Stimulated activated naive CD8-positive, alpha-beta T cell treated with anti-CD3 and anti-CD28 coated beads, Interleukin-15, amount 100 ng/mL, for 72 hours (primary cell): Measurements from ENCODE around the gene PDLIM1.

ENCODE experiments used
- ATAC-seq: fragments of 150-1000 bp; cut with Tn5 transposase; 2 replicates; pipeline ENCODE4 v1.10.0; 2021; ENCODE audit warnings: mild to moderate bottlenecking, moderate library complexity
- DNase-seq, 2 donors: peaks; one replicate each; pipeline ENCODE4 v3.0.0; 2021 to 2022
- H3K27ac Mint-ChIP-seq, 2 donors: one replicate each; pipeline ENCODE4 v1.8.0; 2022; ENCODE audit warnings: mild to moderate bottlenecking in 2 of 2, mixed read lengths in 2 of 2, moderate library complexity in 2 of 2
- H3K27me3 Mint-ChIP-seq: one replicate; pipeline ENCODE4 v1.8.0; 2022; ENCODE audit warnings: mixed read lengths
- H3K4me1 Mint-ChIP-seq: one replicate; pipeline ENCODE4 v1.8.0; 2022; ENCODE audit warnings: mild to moderate bottlenecking, mixed read lengths
- H3K4me3 Mint-ChIP-seq, 2 donors: one replicate each; pipeline ENCODE4 v1.8.0; 2022; ENCODE audit warnings: mild to moderate bottlenecking in 2 of 2, mixed read lengths in 2 of 2, moderate library complexity in 1 of 2
- H3K9me3 Mint-ChIP-seq, 2 donors: one replicate each; pipeline ENCODE4 v1.8.0; 2022; ENCODE audit warnings: mixed read lengths in 2 of 2

The PDLIM1 gene

DNA sequence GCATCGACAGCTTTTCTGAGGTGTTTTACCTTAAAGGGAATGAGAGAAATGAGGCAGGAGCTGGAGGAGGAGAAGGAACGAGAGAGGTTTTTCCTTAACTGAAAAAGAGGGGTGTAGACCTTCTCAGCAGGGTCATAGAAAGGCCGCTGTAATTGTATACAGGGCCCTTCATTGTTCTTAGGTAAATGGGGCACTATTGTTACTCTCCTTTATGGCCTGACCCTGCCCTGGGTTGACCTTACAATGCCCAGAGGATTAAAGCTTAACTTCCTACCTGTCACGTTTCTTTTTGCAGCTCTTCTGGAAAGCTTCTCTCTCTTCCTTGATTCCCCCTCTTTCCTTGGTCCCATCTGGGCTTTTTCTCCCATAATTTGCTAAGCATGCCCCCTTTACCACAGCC, 13.7 kb upstream of the PDLIM1 start:
- peaks cover 6% of the 10 kb centered on the region for H3K27me3 Mint-ChIP-seq
- ATAC-seq (no peak), DNase-seq (no peak)
- H3K4me1 Mint-ChIP-seq: peaks cover 9% of the 10 kb centered on the region
- H3K27ac Mint-ChIP-seq: no peak overlapping the region
- no peak overlapping the region for H3K4me3 Mint-ChIP-seq
- H3K9me3 Mint-ChIP-seq: no peaks in the 10 kb centered on the region

DNA sequence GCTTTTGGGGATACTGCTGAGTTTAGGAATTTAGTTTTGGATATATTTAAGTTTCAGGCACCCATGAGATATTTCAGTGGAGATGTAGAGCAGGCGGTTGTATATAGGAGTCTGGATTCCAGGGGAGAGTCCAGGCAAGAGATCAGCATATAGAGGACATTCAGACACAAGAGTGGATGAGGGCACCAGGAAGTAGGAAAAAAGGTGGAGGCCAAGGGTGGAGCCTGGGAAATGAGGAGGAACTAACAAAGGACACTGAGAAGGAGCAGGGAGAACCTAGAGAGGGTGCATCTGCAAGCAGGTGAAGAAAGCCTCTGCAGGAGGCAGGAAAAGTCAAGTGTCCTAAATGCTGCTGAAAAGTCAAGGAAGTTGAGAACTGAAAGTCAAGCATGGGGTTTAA, 13.1 kb upstream of the PDLIM1 start:
- Mint-ChIP-seq H3K9me3 (no peaks in the 10 kb centered on the region), H3K4me3 (no peak overlapping the region), H3K27me3 (peaks cover 6% of the 10 kb centered on the region), H3K4me1 (peaks cover 7% of the 10 kb centered on the region), H3K27ac (no peak overlapping the region)
- ATAC-seq: no peak
- no peak for DNase-seq

DNA sequence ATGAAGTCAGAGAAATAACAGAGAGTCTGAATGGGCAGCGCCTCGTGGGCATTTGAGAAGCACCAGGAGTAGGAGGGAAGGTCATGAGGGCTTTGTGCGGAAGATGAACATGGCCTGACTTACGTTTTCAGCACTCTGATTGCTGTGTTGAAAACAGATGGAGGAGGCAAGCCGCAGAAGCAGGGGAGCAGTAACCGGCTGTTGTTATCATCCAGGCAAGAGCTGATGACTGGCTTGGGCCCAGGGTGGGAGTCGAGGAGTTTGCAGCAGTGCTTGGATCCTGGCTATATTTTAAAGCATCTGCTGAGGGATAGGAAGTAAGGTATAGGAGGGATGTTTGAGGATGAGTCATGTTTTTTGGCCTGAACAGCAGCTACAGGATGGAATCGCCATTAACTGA, 12.7 kb upstream of the PDLIM1 start:
- H3K4me3 Mint-ChIP-seq: no peak overlapping the region
- peaks cover 6% of the 10 kb centered on the region for H3K27me3 Mint-ChIP-seq
- peaks cover 2% of the 10 kb centered on the region for H3K4me1 Mint-ChIP-seq
- no peak overlapping the region for H3K27ac Mint-ChIP-seq
- no peaks in the 10 kb centered on the region for H3K9me3 Mint-ChIP-seq
- no peak for ATAC-seq
- no peak for DNase-seq

DNA sequence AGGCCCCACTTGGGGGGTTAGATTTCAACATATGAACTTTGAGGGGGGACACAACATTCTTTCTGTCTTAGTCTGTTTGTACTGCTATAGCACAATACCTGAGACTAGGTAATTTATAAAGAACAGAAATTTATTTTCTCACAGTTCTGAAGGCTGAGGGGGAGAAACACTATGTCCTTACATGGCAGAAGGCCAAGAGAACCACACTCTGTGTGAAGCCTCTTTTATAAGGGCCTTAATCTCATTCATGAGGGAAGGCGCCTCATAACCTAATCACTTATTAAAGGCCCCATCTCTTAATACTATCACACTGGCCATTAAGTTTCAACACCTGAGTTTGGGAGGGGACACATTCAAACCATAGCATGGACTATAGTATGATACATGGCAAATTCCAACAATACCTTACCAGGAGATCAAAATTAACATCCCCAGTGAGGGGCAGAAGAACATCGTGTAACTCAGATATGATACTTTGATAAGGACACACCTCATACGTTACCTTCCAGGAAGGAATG, 9.3 kb upstream of the PDLIM1 start:
- Mint-ChIP-seq H3K4me3 (no peak overlapping the region), H3K27ac (no peak overlapping the region), H3K4me1 (peaks cover 8% of the 10 kb centered on the region), H3K9me3 (no peaks in the 10 kb centered on the region), H3K27me3 (peaks cover 11% of the 10 kb centered on the region)
- DNase-seq (no peak), ATAC-seq (no peak)

DNA sequence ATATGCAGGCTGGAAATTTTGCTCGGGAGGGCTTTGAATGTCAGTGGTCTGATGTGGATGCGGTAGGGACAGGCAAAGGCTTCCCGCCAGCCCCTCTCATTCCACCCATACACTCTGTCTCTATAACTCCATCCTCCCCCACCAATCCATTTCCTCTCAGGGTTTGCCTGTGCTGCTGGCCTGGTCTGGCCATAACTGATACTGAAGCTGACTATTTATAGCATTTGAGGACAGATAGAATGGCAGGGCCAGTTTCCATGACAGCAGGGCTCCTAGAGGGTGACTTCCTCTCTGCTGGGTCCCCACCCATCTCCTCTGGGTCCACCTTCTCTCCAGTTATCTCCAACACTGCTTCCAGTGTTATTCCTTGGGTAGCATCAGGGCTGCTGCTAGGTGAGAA, 6.6 kb upstream of the PDLIM1 start:
- H3K4me3 Mint-ChIP-seq: no peak overlapping the region
- peaks cover 15% of the 10 kb centered on the region for H3K4me1 Mint-ChIP-seq
- H3K9me3 Mint-ChIP-seq: no peaks in the 10 kb centered on the region
- H3K27me3 Mint-ChIP-seq: peaks cover 37% of the 10 kb centered on the region
- no peak for DNase-seq
- no peak overlapping the region for H3K27ac Mint-ChIP-seq
- peak; percentile 5 for ATAC-seq

DNA sequence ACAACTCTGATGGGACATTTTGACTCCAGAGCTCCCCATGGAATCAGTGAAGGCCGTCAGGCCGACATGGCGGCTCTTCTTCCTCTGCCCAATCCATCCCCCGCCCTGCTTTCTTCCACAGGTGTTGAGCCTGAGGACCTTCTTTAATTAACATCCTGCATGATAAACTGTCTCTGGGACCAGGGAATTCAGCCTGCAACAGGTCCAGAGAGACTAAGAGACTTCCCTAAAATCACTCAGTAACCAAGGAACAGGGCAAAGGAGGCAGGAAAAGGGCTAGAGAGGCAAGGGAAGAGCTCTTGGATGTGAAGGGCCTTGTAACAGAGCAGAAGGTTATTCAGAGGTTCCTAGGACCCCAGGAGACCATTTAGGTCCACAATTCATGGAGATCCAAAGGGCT, 6.0 kb upstream of the PDLIM1 start:
- Mint-ChIP-seq H3K4me1 (peaks cover 15% of the 10 kb centered on the region), H3K9me3 (no peaks in the 10 kb centered on the region), H3K27ac (no peak overlapping the region), H3K4me3 (no peak overlapping the region), H3K27me3 (peaks cover 43% of the 10 kb centered on the region)
- ATAC-seq (no peak), DNase-seq (no peak)

DNA sequence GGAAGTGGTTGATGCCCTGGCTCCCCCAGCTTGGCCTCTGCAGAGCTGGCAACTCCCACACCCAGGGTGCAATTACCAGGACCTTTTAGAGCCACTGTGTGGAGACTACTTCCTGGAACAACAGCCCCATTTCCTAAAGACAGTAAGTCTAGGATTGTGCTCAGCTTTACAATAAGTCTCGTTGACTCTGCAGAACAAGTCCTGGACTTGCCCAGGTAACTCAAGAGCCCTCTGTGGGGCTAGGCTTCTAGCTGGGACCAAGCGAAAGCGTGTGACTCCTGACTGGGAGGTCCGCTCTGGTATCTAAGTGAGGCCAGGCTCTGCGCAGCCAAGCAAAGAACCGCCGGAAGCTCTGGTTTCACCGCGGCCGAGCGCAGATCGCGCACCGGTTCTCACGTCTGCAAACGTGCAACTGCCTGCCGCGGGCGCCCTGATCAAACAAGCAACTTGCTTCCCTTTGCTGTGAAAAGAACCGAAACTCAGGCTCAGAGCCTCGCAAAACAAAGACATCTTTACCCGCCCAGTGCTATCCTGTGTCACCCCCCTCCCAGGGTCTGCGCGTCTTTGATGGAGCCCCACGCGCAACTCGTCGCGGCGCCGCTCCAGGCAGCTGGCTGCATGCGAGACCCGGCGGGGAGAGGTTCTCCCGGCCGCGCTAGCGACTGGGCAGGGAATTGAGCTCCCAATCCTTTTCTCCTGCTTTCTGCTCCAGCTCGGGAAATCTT, 4.4 kb upstream of the PDLIM1 start:
- ATAC-seq: peak; percentile 80
- Mint-ChIP-seq H3K4me1 (peaks cover 21% of the 10 kb centered on the region), H3K4me3 (peak overlapping the region; percentile 52 to 70), H3K27me3 (peaks cover 59% of the 10 kb centered on the region), H3K27ac (no peak overlapping the region), H3K9me3 (no peaks in the 10 kb centered on the region)
- peak; percentile 44 to 57 for DNase-seq

DNA sequence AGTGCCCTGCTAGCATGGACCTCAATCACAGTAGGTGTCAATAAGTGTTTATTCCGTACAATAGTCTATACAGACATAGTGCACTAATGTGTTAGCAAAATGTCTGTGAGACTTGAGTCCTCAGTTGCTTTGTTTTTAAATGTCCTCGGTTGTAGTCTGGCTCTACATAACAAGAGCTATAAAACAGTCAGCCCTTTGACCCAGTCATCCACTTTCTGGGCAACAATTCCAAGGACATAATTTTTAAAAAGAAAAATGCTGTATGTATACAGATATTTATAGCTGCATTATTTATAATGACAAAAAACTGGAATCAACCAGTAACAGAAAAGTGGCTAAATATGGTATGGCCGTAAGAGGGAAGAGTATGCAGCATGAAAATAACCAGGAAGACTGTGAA, 2.8 kb upstream of the PDLIM1 start:
- ATAC-seq: no peak
- Mint-ChIP-seq H3K27ac (no peak overlapping the region), H3K27me3 (peaks cover 75% of the 10 kb centered on the region), H3K4me1 (peaks cover 21% of the 10 kb centered on the region), H3K9me3 (no peaks in the 10 kb centered on the region), H3K4me3 (no peak overlapping the region)
- no peak for DNase-seq

DNA sequence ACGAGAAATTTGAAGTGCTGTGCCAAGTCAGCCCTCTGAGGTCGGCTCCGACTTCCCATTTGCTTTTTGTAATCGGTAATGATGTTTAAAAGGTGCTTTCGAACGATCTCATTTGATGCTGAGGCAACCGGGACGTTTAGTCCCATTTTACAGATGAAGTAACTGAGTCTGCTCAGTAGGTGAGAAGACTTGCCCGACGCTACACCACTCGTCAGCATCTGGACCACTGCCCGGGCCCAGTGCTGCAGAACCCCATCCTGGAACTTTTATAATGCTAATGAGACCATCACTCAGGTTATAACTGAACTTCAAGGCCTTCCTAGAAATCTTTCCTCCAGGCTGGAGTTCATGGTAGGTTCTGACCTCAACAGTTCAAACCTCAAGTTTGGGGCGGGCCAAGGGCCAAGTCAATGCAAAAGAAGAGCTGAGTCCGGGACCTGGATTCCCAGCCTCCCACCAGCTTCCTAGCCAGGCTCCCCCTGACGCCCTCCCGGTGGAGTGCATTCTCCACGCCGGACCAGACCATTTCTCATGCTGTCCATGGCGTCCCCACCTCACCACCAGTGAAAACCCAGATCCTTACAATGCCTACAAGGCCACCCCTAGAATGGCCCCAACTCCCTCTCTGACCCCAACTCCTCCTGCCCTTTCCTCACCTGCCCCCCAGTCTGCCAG, 699 bp upstream of the PDLIM1 start:
- DNase-seq: no peak
- Mint-ChIP-seq H3K27ac (no peak overlapping the region), H3K27me3 (peaks cover 96% of the 10 kb centered on the region), H3K4me3 (peak overlapping the region; percentile 57 to 69), H3K4me1 (peaks cover 21% of the 10 kb centered on the region), H3K9me3 (no peaks in the 10 kb centered on the region)
- ATAC-seq: no peak

DNA sequence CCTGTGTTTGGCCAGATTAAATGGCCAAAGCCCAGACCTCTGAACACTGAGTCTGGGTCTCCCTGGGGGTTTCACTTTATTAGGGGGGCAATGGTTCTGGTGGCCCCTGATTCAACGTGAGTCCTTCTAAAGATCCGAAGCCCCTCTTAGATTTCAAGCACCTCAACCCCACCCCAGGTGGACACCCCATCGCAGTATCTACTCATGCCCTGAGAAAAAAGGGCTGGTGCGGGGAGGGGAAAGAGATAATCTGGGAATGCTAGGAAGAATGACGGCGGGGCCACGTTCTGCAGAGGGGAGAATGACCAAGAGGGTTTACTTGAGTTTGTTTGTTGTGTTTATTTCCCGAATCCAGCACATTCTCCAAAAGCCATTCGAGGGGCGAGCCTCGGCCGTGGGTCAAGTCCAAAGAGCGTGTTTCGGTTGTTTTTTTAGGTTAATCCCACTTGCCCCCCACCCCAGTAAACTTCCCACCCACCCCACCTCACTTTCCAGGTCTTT, 832 bp downstream of the PDLIM1 start:
- Mint-ChIP-seq H3K4me1 (peaks cover 13% of the 10 kb centered on the region), H3K9me3 (no peaks in the 10 kb centered on the region), H3K27ac (no peak overlapping the region), H3K27me3 (peaks cover 88% of the 10 kb centered on the region), H3K4me3 (peak overlapping the region; percentile 52 to 67)
- no peak for ATAC-seq
- no peak for DNase-seq

DNA sequence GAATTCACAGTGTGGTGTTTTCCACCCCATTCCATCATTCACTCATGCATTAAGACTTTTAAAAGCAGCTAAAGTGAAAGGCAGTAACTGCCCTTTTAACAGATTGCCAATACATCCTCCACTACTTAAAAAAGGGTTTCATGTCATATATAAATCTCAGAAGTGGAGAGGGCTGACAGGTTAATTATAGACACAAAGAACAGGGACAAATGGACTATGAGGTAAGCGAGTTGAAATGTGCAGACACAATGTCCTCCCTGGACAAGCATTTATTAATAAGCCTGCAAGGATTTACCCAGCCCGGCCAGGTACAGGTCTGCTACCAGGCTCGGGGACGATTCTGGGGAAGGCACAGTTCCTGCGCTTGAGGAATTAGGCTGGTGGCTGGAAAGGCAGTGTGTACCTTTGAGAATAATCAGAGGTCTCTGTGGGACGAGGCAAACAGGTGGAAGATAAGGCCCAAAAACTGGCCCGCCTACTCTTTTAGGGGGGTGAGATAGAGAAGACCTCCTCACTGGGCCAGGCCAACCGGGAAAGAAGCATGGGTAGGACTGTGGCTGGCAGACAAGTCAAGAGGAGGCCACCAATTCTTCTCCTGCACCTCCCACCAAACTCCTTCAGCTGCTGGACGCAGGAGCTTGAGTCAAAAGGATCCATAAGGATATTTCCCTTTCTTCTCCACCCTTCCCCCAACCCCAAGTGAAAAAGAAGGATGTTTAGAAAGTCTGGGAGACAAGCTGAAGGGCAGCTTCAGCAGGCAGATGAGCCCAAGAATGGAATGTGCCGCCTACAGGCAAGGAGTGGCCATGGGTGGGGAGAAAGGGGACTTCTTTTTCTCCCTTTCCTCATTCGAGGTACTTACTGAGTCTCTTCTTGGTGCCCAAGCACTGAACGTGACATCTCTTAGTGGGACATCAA, 1.5 kb downstream of the PDLIM1 start:
- H3K4me1 Mint-ChIP-seq: peaks cover 6% of the 10 kb centered on the region
- peak overlapping the region in 1 of 2 donors; percentile 29 for H3K4me3 Mint-ChIP-seq
- no peak overlapping the region for H3K27ac Mint-ChIP-seq

DNA sequence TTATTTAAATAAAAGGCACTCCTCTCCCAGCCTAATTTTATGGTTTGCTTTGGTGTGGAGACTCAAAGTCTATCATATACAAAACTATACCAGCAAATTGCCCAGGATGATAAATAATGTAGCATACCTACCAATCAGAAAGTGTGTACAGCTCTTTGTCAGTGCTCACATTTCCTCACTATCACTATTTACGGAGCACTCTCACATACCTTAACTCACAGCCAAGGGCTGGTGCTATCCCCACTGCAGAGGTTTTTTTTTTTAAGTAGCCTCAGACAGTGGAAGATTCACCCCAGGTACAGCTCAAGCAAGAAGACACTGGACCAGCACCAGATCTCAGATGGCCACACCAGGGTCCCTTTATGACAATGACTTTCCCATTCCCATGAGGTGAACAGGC, 2.5 kb downstream of the PDLIM1 start:
- peaks cover 77% of the 10 kb centered on the region for H3K27me3 Mint-ChIP-seq
- H3K9me3 Mint-ChIP-seq: no peaks in the 10 kb centered on the region
- no peak for DNase-seq
- H3K4me3 Mint-ChIP-seq: no peak overlapping the region
- peaks cover 6% of the 10 kb centered on the region for H3K4me1 Mint-ChIP-seq
- H3K27ac Mint-ChIP-seq: no peak overlapping the region
- no peak for ATAC-seq

More for the DNA sequence above, 1.5 kb downstream of the PDLIM1 start:
- H3K9me3 Mint-ChIP-seq: no peaks in the 10 kb centered on the region
- H3K27me3 Mint-ChIP-seq: peaks cover 85% of the 10 kb centered on the region
- no peak for ATAC-seq
- no peak for DNase-seq

DNA sequence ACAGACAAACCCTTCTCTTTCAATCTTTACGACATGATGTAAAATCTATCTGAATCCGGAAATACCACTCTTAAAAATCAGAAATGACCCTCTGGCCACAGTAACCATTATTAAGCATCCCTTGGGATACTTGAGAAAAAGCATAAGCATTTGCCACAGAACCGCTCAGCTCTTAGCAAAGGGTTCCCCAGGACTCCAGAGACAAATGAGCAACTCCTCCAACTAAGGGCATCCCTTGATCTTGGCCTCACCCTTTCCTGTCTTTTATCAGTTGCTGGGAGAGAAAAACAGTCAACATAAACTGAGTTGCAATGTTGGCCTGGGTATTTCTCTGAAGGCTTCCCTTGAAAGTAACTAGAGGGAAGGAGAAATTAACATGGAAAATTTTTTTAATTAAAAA, 3.5 kb downstream of the PDLIM1 start:
- no peak overlapping the region for H3K27ac Mint-ChIP-seq
- H3K9me3 Mint-ChIP-seq: no peaks in the 10 kb centered on the region
- peaks cover 67% of the 10 kb centered on the region for H3K27me3 Mint-ChIP-seq
- DNase-seq (no peak), ATAC-seq (no peak)
- no peak overlapping the region for H3K4me3 Mint-ChIP-seq
- H3K4me1 Mint-ChIP-seq: peaks cover 6% of the 10 kb centered on the region

DNA sequence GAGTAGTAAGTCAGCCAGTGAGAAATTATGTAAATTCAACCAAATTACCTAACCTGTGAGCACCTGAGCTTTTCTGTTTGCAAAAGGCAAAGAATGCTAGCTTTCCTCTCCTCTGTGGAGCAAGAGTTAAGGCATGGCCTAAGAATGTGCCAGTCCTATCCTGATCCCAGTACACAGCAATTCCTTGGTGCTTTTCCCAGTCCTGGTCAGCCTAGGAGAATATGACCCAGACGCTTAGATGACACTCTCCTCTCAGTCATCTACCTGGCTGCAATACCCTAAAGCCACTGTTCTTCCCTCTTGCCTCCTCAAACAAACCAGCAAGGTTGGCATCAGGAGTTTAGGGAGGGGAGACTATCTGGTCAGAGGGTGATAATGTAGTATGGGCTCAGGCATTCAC, 4.1 kb downstream of the PDLIM1 start:
- DNase-seq: no peak
- Mint-ChIP-seq H3K4me3 (no peak overlapping the region), H3K27ac (no peak overlapping the region), H3K4me1 (peaks cover 6% of the 10 kb centered on the region), H3K27me3 (peaks cover 61% of the 10 kb centered on the region), H3K9me3 (no peaks in the 10 kb centered on the region)
- ATAC-seq: no peak

DNA sequence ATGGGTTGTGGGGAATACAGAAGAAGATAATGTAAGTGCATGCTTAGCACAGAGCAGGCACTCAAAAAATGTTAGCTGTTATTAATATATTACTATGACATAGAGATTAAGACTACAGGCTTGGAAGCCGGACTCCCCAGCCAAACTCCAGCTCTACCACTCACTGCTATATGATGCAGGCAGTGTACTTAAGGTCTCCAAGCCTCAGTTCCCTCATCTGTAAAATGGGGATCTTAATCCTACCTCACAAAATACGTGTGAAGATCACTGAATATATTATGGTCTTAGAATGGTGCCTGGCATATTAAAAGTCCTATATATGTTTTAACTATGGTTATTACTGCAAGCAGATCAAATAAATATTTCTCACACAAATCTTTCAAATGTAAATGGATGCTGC, 5.2 kb downstream of the PDLIM1 start:
- Mint-ChIP-seq H3K4me3 (no peak overlapping the region), H3K9me3 (no peaks in the 10 kb centered on the region), H3K27ac (no peak overlapping the region), H3K4me1 (peaks cover 2% of the 10 kb centered on the region), H3K27me3 (peaks cover 49% of the 10 kb centered on the region)
- DNase-seq (no peak), ATAC-seq (no peak)
